Prostate gland (tissue), 2 donors: ENCODE results near the gene C2CD4D.

ENCODE experiments used
- POLR2A ChIP-seq: fragments of 450-650 bp; IDR thresholded peaks from one replicate; pipeline ENCODE4 v1.6.1; 2016; ENCODE audit warnings: antibody characterized with exemption, mild to moderate bottlenecking
- POLR2AphosphoS5 ChIP-seq: sonication (generic); formaldehyde crosslinking; IDR thresholded peaks from one replicate; pipeline ENCODE4 v1.6.1; 2017; ENCODE audit warnings: antibody characterized with exemption
- TF ChIP-seq, protein P1 (sequence below), 4 experiments: fragments of 200-600 bp in 2 of 4; fragments of 450-650 bp in 2 of 4; sonication (generic) in 2 of 4; IDR thresholded peaks; 1 replicate in 3 of 4; 2 replicates in 1 of 4; pipeline ENCODE4 v1.5.1; 2016 to 2019; ENCODE audit warnings: antibody characterized with exemption in 4 of 4, mild to moderate bottlenecking in 2 of 4, moderate library complexity in 2 of 4

DNA sequence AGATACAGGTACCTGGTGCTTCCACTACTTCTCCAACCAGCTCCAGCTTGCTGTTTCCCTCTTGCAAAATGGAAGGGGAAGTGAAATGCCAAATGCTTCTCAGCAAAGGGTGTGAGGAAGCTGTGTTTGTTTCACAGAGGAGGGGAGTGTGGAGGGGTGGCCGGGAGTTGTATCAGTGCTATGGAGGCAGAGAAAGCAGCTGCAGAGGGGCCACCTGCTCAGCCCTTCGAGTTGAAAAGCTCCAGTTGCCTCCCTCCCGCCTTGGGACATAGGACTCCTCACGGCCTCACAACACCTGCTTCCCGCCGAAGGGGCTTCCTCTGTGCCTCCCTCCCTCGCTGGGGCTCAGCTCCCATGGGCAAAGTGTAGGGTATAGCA, 22.3 kb downstream of the C2CD4D start:
- TF ChIP-seq, protein P1, sequence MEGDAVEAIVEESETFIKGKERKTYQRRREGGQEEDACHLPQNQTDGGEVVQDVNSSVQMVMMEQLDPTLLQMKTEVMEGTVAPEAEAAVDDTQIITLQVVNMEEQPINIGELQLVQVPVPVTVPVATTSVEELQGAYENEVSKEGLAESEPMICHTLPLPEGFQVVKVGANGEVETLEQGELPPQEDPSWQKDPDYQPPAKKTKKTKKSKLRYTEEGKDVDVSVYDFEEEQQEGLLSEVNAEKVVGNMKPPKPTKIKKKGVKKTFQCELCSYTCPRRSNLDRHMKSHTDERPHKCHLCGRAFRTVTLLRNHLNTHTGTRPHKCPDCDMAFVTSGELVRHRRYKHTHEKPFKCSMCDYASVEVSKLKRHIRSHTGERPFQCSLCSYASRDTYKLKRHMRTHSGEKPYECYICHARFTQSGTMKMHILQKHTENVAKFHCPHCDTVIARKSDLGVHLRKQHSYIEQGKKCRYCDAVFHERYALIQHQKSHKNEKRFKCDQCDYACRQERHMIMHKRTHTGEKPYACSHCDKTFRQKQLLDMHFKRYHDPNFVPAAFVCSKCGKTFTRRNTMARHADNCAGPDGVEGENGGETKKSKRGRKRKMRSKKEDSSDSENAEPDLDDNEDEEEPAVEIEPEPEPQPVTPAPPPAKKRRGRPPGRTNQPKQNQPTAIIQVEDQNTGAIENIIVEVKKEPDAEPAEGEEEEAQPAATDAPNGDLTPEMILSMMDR (IDR thresholded peaks at IDR 0.05): no peak
- no peak for TF ChIP-seq POLR2A
- no peak for TF ChIP-seq POLR2AphosphoS5
